BE2C (cell line): ENCODE results near the gene IRGC.
"Not testable (repeated sequence)": the region's sequence is repeated elsewhere in the genome, so short reads cannot be mapped to it uniquely, and the experiment has no call there.

ENCODE experiments used
- DNase-seq: peaks from one replicate; pipeline ENCODE4 v3.0.0-alpha.2; 2020
- H3K27me3 ChIP-seq: fragments of 250-450 bp; sonication (Bioruptor Pico); 2 replicates; pipeline ENCODE4 v1.5.1; 2020; ENCODE audit warnings: mild to moderate bottlenecking
- H3K36me3 ChIP-seq: fragments of 250-450 bp; sonication (Bioruptor Pico); 2 replicates; pipeline ENCODE4 v1.5.1; 2020; ENCODE audit warnings: mild to moderate bottlenecking
- H3K4me1 ChIP-seq: fragments of 250-450 bp; sonication (Bioruptor Pico); 2 replicates; pipeline ENCODE4 v1.5.1; 2020
- H3K4me3 ChIP-seq: 2 replicates; pipeline ENCODE4 v1.5.1; 2011; ENCODE audit warnings: low read depth, low read length
- H3K9me3 ChIP-seq: fragments of 250-450 bp; sonication (Bioruptor Pico); 2 replicates; pipeline ENCODE4 v1.5.1; 2020
- CTCF ChIP-seq: IDR thresholded peaks from 2 replicates; pipeline ENCODE4 v1.5.1; 2012; ENCODE audit warnings: mild to moderate bottlenecking, low read depth, low read length

IRGC gene

GRCh38 chr19:43681821-43682220 lies 34.1 kb upstream of the IRGC start:
- DNase-seq = no peak
- Histone ChIP-seq H3K27me3 (no peaks in the 10 kb centered on the region), H3K4me1 (peaks cover 3% of the 10 kb centered on the region; the same call in 1 of the 2 replicates), H3K9me3 (no peaks in the 10 kb centered on the region), H3K36me3 (no peaks in the 10 kb centered on the region), H3K4me3 (no peak overlapping the region)
- no peak for TF ChIP-seq CTCF

- not testable (repeated sequence) for DNase-seq, H3K36me3 ChIP-seq
Measured at GRCh38 chr19:43682269-43682668, 33.6 kb upstream of the IRGC start.

GRCh38 chr19:43682824-43683661 lies 32.8 kb upstream of the IRGC start:
- no peak for TF ChIP-seq CTCF

More at GRCh38 chr19:43682269-43682668, 33.6 kb upstream of the IRGC start:
- H3K4me1 ChIP-seq, H3K4me3 ChIP-seq, H3K27me3 ChIP-seq, H3K9me3 ChIP-seq: not testable (repeated sequence)

GRCh38 chr19:43683905-43684304 lies 32.0 kb upstream of the IRGC start:
- Histone ChIP-seq H3K4me3 (no peak overlapping the region), H3K9me3 (no peaks in the 10 kb centered on the region), H3K27me3 (no peaks in the 10 kb centered on the region), H3K36me3 (no peaks in the 10 kb centered on the region), H3K4me1 (peaks cover 3% of the 10 kb centered on the region; the same call in 1 of the 2 replicates)
- no peak for DNase-seq
- no peak for TF ChIP-seq CTCF

More at GRCh38 chr19:43682824-43683661, 32.8 kb upstream of the IRGC start:
- no peaks in the 10 kb centered on the region for H3K36me3 ChIP-seq
- peaks cover 3% of the 10 kb centered on the region; the same call in 1 of the 2 replicates for H3K4me1 ChIP-seq
- no peaks in the 10 kb centered on the region for H3K9me3 ChIP-seq
- DNase-seq = no peak
- H3K4me3 ChIP-seq = no peak overlapping the region
- H3K27me3 ChIP-seq = no peaks in the 10 kb centered on the region

GRCh38 chr19:43684326-43684725 lies 31.6 kb upstream of the IRGC start:
- DNase-seq = no peak
- Histone ChIP-seq H3K9me3 (no peaks in the 10 kb centered on the region), H3K27me3 (no peaks in the 10 kb centered on the region), H3K4me3 (no peak overlapping the region), H3K36me3 (no peaks in the 10 kb centered on the region), H3K4me1 (peaks cover 3% of the 10 kb centered on the region; the same call in 1 of the 2 replicates)
- TF ChIP-seq CTCF = no peak

- H3K4me1 ChIP-seq = peaks cover 3% of the 10 kb centered on the region; the same call in 1 of the 2 replicates
- TF ChIP-seq CTCF = no peak
Measured at GRCh38 chr19:43687660-43687997, 28.2 kb upstream of the IRGC start.

More at GRCh38 chr19:43687660-43687997, 28.2 kb upstream of the IRGC start:
- Histone ChIP-seq H3K36me3 (no peaks in the 10 kb centered on the region), H3K27me3 (no peaks in the 10 kb centered on the region), H3K9me3 (no peaks in the 10 kb centered on the region; the same call in none of the 2 replicates), H3K4me3 (no peak overlapping the region)
- no peak for DNase-seq
